GM12878 (cell line): ENCODE measurements around the gene DCBLD2. TPM values are rescaled to one million over a fixed set of nuclear protein-coding genes. Genes with fewer than 3 reads are reported as not detected.
A peak's percentile ranks its signal among the peaks of the same experiment; 100 is the strongest.

Experiments used
- BMI1 ChIP-seq: fragments of 450-650 bp; IDR thresholded peaks from 2 replicates; pipeline ENCODE4 v1.6.1; 2016; ENCODE audit warnings: mild to moderate bottlenecking, moderate library complexity, borderline replicate concordance
- CBX5 ChIP-seq: sonication (generic); IDR thresholded peaks from 2 replicates; pipeline ENCODE4 v1.6.1; 2016; ENCODE audit warnings: low read depth, moderate library complexity, mild to moderate bottlenecking, inconsistent platforms
- CREB1 ChIP-seq: IDR thresholded peaks from 2 replicates; pipeline ENCODE4 v1.6.1; 2012; ENCODE audit warnings: low read depth, mild to moderate bottlenecking, inconsistent platforms
- FOXK2 ChIP-seq: fragments of 450-650 bp; IDR thresholded peaks from 2 replicates; pipeline ENCODE4 v1.6.1; 2017; ENCODE audit warnings: mild to moderate bottlenecking, moderate library complexity
- IRF3 ChIP-seq: fragments of 450-650 bp; IDR thresholded peaks from 2 replicates; pipeline ENCODE4 v1.6.1; 2014; ENCODE audit warnings: mild to moderate bottlenecking
- IRF4 ChIP-seq: IDR thresholded peaks from 2 replicates; pipeline ENCODE4 v1.6.1; 2011; ENCODE audit warnings: low read depth, low read length
- JUNB ChIP-seq: IDR thresholded peaks from 2 replicates; pipeline ENCODE4 v1.6.1; 2016; ENCODE audit warnings: antibody characterized with exemption, mild to moderate bottlenecking
- MEF2A ChIP-seq: IDR thresholded peaks from 2 replicates; pipeline ENCODE4 v1.6.1; 2011; ENCODE audit warnings: low read depth, mild to moderate bottlenecking, low read length, moderate library complexity; ENCODE audit not compliant: insufficient read depth
- MEF2B ChIP-seq: fragments of 450-650 bp; IDR thresholded peaks from 2 replicates; pipeline ENCODE4 v1.6.1; 2018; ENCODE audit warnings: mild to moderate bottlenecking, moderate library complexity; ENCODE audit not compliant: partially characterized antibody, poor library complexity, severe bottlenecking
- NR2F1 ChIP-seq: fragments of 450-650 bp; conservative IDR thresholded peaks from 2 replicates; pipeline ENCODE4 v1.6.1; 2017; ENCODE audit warnings: mild to moderate bottlenecking
- PRDM15 ChIP-seq: fragments of 450-650 bp; formaldehyde crosslinking; IDR thresholded peaks from 2 replicates; pipeline ENCODE4 v1.4.0; 2020; ENCODE audit warnings: mild to moderate bottlenecking, moderate library complexity
- RAD51 ChIP-seq: fragments of 450-650 bp; IDR thresholded peaks from 2 replicates; pipeline ENCODE4 v1.6.1; 2016; ENCODE audit warnings: moderate library complexity, mild to moderate bottlenecking, inconsistent platforms
- RB1 ChIP-seq: fragments of 450-650 bp; formaldehyde crosslinking; IDR thresholded peaks from 2 replicates; pipeline ENCODE4 v1.6.1; 2017; ENCODE audit warnings: mild to moderate bottlenecking, borderline replicate concordance
- SMAD1 ChIP-seq: fragments of 450-650 bp; IDR thresholded peaks from 2 replicates; pipeline ENCODE4 v1.6.1; 2018; ENCODE audit warnings: mild to moderate bottlenecking, low read depth; ENCODE audit not compliant: partially characterized antibody
- SUPT20H ChIP-seq: IDR thresholded peaks from 2 replicates; pipeline ENCODE4 v1.6.1; 2011; ENCODE audit warnings: low read depth, mild to moderate bottlenecking, low read length, moderate library complexity, borderline replicate concordance; ENCODE audit not compliant: control insufficient read depth
- TCF3 ChIP-seq: IDR thresholded peaks from 2 replicates; pipeline ENCODE4 v1.6.1; 2012; ENCODE audit warnings: low read depth, mild to moderate bottlenecking, low read length, borderline replicate concordance; ENCODE audit not compliant: insufficient read depth
- TCF7 ChIP-seq: IDR thresholded peaks from 2 replicates; pipeline ENCODE4 v1.6.1; 2014; ENCODE audit warnings: antibody characterized with exemption, borderline replicate concordance
- YBX1 ChIP-seq: fragments of 450-650 bp; IDR thresholded peaks from 2 replicates; pipeline ENCODE4 v1.6.1; 2016; ENCODE audit warnings: antibody characterized with exemption
- ZBTB40 ChIP-seq: fragments of 450-650 bp; IDR thresholded peaks from 2 replicates; pipeline ENCODE4 v1.6.1; 2016; ENCODE audit warnings: mild to moderate bottlenecking, moderate library complexity, borderline replicate concordance
- ZNF217 ChIP-seq: fragments of 450-650 bp; IDR thresholded peaks from 2 replicates; pipeline ENCODE4 v1.6.1; 2017; ENCODE audit warnings: antibody characterized with exemption, mild to moderate bottlenecking
- polyA plus RNA-seq, 11 experiments: library from polyadenylated mRNA; depleted of rRNA in 4 of 11; unstranded in 6 of 11; stranded (reverse) in 5 of 11; fragments of >200 nt; fragmentation: Nextera tagmentation in 4 of 11; fragmentation: Illumina TruSeq in 1 of 11; extraction: Ambion mirVana in 4 of 11; extraction: Trizol in 1 of 11; gene quantifications; 1 replicate in 1 of 11; 2 replicates in 10 of 11; pipeline versions ENCODE4 v1.2.1 to v1.2.3, GENCODE V29; 2011 to 2016; ENCODE audit warnings: inconsistent platforms in 2 of 11, missing spikeins in 2 of 11, low read depth in 1 of 11
- total RNA-seq, 4 experiments: library from RNA; depleted of rRNA in 3 of 4; stranded (reverse); fragments of >200 nt in 3 of 4; fragmentation: Illumina TruSeq in 1 of 4; extraction: Trizol in 1 of 4; gene quantifications; 2 replicates each; pipeline versions ENCODE4 v1.2.1 to v1.2.3, GENCODE V29; 2013 to 2021

The DCBLD2 gene
- total and polyA plus RNA-seq, 10 of the 15 experiments (the other 5 are each of a cell fraction or from before 2014, with no cell fraction given), result 1.6 to 5.9 (median 4.7) TPM

DNA sequence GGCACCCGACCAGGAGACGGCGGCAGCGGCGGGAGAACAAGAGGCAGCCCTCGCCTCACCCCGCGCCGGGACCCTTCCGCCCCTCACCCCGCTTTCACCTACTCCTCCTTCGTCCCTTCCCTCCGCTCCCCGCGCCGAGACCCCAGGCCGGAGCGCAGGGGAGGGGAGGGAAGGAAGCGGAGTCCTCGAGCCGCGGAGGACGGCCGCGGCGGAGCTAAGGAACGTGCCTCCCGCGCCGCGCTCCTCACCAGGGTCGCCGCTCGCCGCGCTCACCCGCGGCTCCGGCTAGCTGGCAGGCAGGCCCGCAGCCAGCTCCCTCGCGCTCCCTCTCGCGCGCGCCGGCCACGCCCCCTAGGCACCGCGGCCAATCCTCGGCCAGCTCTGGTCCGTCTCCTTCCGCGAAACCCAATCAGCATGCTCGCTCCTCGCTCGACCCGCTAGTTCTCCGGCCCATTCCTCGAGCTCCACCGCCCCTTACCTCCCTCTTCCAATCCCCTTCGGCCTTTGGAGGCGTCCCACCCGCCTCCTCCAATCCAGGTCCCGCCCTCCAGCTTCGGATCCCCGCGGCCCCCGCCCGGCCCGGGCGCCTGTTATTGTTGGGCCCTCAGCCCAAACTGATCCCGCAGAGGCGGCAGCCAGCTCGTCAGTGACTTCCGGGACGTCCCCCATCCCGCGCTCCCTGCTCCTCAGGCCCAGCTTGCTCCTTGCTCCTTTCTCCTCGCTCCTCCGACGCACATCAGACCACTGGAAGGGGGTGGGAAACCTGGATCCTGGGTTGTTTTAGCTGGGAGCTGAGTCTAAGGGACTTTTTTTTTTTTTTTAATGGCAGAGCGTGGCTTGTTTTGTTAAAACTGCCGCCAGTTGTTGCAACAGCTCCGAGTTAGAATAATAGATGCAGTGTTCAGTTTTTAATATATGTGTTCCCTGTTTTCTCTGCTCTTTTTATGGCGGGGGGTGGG lies at the start of gene DCBLD2 (continued):
- no peak for TF ChIP-seq ZBTB40
- no peak for TF ChIP-seq MEF2B
- TF ChIP-seq TCF7, result no peak
- TF ChIP-seq MEF2A, result no peak
- no peak for TF ChIP-seq FOXK2
- TF ChIP-seq IRF3, result peak; percentile 69
- no peak for TF ChIP-seq TCF3
- TF ChIP-seq SUPT20H, result no peak
- no peak for TF ChIP-seq RAD51
- TF ChIP-seq YBX1, result no peak
- TF ChIP-seq CBX5, result no peak
- TF ChIP-seq PRDM15 (CRISPR knock-in tag), result no peak
- TF ChIP-seq SMAD1, result no peak
- TF ChIP-seq RB1, result no peak
- no peak for TF ChIP-seq BMI1
- peak; percentile 47; the same call in 1 of the 2 replicates for TF ChIP-seq CREB1
- TF ChIP-seq JUNB, result no peak
- 0 out of 2 replicates have a peak, but pooled peaks have one; percentile 30 for TF ChIP-seq NR2F1
- TF ChIP-seq ZNF217, result no peak; the same call in 1 of the 2 replicates
- no peak for TF ChIP-seq IRF4
